NCI-H526 treated with DMSO at 0.1 percent for 48 hours (cell line): ENCODE results near the gene PLXNB2.

Experiments used
- DNase-seq: peaks from one replicate; lab custom pipeline; 2025; lab: John Stamatoyannopoulos, UW

PLXNB2 gene

DNA sequence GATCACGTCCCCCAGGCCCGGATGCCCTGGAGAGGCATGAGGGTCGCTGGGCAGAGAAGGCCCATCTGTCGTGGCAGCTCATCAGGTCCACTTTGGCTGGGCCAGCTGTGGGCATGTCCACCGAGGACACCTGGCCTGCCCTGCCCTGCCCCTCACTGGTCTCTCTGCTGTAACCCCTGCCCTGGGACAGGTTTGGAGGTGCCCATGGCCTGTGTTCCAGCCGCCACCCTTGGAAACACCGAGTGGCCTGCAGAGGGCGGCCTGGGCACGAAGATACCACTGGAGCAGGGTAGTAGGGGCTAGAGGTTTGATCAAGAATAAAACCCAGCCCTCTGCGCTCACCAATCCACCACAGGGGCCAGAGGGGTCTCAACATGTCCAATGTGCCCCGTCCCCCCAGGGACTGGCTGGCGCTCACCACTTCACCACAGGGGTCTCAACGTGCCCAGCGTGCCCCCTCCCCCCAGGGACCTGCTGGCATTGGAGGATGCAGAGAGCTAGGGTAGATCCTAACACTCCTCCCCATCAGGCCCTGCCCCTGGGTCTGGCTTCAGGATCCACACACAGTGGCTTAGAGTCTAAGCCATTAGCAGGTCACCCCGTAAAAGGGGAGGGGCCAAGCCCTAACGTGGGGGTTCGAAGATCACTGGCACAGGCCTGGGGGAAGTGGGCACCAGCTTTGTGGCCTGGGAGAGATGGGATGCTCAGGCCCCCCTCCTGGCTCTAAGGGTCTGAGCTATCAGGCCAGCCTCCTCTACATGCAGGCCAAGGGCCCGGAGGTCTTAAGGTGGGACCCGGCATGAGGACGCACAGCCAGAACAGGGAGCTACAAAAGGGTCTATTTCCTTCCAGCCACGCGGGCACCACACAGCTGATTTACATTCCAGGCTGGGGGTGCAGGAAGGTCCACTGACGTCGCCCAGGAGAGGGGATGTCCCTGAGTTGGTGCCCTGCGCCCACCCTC is 55.1 kb downstream of the PLXNB2 start:
- DNase-seq: peak; percentile 30

DNA sequence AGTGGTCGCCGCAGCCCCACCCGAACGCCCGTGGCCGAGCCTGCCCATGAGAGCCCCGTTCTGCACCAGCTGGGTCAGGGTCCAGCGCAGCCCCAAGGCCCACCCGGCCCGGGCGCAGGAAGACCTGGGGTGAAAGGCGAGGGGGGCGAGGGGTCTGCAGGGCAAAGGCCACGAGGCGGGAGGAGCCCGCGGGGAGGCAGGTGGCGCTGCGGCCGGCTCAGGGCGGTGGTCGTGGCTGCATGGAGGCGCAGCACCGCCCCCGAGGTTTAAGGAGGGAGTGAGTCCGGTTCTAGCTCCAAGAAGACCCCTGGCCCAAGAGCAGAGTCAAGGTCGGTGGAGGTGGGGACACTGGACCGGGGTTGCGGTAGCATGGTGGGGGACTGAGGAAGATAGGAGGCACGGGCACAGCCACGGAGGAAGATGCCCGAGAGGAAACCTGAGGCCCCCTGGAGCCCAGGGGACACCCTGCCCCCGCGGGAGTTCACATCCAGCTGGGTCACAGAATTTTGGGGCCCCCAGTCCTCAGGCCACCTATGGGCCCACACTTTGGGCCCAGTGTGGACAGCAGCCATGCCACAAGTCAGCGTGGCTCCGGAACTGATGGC is 55.9 kb downstream of the PLXNB2 start:
- DNase-seq: no peak

DNA sequence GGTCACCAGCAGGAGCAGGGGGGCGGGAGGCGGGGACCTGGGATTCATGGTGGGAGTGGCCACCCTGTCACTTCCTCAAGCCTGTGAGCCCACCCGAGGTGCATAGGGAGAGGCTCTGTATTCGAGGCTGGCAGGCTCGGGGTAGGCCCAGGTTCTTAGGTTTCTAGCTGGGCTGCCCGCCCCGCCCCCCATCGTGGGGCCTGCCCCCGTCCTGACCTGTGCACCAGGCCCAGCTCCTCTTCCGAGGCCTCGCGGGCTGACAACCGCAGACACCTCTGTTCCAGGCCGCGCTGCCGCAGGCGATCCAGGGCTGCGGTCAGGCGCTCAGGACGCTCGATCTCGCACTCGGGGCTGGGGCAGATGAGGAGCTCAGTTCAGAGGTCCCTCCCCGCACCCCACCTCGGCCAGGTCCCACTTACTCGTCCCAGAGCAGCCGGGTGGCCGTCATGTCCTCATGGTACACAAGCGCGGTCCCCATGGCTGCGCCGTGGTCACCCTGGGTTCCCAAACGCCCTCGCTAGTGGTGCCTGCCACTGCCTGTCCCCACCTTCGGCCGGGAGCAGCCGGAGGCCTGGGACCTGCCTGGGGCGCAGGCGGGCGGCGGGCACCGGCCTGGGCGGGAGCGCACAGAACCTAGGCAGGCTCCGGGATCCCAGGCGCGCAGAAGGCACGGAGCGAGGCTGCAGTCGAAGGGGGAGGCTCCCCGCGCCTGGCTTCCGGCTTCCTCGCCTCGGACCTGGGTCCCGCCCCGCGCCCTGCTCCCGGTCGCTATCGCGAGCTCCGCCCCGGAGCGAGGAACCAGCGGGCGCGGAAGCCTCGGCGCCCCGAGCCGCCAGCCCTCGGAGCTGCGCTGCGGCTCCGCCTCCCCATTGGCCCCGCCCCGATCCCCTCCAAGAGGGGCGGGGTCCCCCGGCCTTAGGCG is 56.6 kb downstream of the PLXNB2 start, which contains the start of gene HDAC10:
Gene HDAC10 (minus strand): TSS at position 711 of the 922 bp plus-strand sequence. CDS start 233 bp downstream, at position 478.
- peak; percentile 30 for DNase-seq

DNA sequence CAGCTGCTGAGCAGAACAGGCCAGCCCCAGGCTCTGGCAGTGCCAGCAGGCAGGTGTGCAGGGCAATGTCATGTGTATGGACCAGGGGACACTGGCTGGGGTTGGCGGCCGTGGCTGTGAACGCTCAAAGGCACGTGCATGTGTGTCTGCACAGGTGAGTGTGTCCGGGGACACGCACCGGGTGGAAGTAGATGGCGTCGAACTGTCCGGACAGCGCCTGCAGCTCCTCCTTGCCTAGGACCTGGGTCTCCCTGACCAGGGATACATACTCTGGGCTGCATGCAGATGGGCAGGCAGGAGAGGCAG is 57.2 kb downstream of the PLXNB2 start:
- DNase-seq: no peak

DNA sequence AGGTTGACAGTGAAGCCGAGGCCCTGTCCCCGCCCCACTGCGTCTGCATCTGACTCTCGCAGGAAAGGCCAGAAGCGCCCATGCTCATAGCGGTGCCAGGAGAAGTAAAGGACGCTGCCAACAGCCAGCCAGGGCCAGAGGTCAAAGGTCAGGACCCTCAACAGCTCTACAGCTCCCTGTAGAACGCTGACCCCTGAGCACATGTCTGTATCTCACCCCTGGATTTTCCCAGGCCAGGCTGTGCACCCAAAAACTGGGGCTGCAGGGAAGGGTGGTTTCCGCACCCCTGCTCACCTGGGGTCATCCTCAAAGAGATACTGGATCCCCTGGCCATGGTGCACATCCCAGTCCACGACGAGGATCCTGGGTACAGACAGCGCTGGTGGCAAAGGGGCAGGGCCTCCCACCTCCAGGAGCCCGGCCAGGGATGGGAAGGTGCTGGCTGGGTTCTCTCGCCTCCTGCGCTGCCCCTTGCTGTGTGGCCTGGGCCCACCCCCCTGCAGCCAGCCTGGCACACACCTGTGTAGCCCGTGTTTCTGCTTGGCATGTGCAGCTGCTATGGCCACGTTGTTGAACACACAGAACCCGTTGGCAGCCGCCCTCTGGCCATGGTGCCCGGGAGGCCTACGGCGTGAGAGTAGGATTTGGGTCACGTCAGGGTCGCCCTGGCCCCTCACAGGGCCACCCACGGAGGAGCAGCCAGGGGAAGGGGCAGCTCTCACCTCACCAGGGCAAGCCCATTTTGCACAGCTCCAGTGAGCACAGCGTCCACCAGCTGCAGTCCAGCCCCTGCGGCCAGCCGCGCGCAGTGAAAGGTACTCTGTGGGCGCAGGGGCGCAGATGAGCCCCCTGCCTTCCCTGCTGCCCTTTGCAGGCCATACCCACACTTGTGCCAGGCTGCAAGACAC is 57.9 kb downstream of the PLXNB2 start:
- DNase-seq: no peak

DNA sequence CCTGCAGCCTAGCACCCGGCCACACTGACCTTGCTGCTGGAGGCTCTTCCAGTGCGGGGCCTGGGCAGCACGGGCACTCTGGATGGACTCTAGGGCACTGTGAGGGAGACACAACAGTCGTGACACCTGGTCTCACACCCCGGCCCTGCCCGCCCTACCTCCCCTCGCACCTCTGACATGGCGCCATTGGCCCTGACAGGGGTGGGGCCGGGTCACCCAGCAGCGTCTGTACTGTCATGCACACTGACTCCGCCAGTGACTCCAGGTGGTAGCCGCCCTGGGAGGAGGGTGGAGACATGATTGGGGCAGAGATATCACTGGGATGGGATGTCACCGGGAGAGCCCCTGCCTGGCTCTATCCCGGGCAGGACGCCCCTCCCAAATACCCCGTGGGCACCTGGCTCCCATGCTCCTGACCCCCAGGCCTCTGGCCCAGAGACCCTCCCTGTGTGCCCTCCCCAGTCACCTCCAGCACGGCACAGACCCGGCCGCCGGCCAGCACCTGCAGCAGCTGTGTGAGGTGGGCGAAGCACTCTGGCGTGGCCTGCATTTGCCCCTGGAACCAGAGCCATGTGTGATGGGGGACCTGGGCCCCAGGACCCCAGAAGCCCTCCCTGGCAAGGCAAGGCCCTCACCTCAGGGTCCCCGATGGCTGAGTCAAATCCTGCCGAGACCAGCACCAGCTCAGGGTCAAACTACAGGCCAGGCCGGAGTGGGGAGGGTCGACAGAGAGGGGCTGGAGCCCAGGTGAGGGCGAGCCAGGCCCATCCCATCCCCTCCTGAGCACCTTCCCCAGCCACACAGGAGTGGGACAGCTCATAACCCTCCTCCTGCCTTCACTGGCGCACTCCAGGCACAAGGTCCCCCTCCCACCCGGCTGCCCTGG is 59.0 kb downstream of the PLXNB2 start:
- DNase-seq: no peak

DNA sequence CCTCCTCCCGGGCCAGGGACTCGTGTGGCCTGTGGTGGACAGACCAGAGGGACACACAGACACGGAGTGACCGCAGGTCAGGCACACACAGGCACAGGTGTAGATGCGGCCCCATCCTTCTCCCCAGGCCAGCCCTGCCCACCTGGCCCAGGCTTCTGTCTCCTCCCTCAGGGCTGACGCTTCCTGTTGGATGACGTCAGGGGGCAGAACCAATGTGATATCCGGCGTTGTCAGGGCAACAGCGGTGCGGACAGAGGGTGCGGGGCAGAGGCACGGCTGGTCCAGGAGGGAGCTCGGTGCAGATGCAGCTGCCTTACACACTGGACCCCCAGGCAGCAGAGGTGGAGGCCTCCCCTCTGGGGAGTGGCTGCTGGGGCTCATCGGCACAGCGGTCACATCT is 59.7 kb downstream of the PLXNB2 start:
- DNase-seq: peak; percentile 7

DNA sequence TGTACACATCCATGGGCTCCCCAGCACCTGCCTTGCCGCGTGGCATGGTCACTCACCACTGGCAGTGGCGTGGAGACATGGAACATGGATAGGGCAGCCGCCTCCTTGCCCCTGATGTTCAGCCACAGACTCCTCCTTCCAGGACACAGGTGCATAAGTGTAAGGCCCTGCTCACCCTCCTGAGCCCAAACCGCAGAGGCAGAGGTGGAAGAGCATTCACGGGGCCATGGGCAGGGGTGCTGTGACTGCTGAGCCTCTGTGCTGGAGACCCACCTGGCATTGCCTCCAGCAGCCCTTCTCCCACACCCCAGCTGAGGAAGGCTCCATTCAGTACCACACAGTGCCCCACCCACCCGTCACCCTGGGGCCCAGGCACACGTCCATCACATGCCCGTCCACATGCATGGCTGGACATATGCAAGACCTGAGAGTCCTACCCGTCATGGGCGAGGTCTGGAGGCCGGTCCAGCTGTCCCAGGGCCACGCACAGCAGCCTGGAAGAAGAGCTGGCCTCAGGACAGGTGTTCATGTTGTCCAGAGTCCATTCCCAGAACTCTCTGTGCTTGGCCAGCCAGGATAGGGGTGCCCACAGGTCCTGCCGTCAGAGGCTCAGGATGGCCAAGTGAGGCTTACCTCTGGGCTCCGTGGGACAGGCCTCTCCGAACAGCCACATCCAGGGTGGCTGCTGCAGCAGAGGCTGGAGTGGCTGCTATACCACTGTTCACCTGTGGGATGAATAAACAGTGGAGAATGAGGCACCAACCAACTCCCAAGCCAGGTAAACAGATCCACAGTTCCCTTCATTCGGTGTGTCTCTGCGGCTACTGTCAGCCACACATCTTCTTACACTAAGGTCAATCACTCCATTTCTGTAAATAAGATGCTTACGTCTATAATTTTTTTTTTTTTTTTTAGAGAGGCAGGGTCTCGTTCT is 60.9 kb downstream of the PLXNB2 start:
- DNase-seq: no peak

DNA sequence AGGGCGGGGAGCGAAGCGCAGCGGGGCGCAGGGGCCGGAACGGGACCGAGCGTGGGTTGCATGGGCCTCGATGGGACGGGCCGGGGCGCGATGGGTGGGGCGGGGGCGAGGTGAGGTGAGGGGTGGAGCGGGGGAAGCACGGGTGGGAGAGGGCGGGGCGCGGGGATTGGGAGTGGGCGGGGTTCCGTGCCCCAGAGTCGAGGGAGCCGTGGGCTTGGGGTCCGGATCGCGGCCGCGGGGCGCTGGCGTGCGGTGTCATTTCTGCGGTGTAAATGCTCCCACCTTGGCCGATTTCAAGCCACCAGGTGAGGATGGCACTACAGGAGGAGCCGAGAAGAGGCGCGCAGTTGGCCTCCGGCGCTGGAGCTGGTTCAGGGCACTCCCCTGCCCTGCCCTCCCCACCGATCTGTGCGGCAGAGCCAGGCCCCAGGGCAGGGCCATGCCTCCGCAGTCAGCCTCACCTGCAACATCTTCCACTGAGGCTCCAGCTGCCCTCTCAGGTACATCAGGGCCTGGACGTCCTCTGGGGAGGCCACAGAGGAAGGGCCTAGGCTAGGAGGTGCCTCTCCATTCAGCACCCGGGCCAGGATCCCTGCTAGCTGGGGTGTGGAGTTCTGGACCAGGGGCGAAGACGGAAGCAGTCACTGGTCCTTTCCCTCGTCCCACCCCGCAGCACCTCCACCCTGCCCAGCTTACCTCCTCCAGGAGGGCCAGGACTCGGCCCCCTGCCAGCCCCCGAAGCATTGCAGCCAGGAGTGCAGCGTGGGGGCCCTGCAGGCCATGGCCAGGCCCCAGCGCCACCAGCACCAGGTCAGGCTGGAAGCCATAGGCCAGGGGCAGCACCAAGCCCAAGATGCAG is 62.0 kb downstream of the PLXNB2 start:
- no peak for DNase-seq

DNA sequence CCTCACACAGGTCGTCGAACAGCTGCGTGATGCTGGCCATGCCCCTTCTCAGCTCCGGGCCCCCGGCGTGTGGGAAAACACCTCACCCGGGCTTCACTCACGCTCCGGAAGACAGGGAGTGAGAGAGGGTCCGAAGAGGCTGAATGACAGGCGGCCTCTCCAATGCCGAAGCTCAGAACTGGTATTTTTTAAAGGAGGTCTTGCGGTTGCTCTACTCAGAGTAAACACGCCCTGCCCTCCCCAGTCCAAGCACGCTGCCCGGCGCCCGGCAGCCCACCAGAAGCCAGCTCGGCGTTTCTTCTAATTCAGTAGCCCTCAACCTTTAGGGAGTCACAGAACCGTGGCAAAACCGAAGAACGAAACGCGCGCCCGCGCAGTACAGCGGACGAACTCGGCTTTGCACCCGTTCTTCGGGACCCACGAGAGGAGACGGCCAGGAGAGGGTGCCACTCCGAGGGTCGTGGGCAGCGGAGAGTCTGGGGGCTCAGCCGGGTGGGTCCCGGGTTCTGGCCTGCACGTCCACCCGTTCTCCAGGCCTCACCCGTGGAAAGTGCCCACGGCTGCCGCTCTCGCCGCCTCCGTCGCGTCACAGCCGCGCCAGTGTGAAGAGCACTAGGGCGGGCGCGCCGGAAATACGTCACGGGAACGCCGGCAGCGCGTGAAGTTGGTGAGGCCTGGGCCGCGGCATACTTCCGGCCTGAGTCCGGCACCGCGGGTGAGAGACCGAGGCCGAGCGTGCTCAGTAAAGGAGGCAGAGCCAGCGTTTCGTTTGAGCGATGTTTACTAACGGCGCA is 62.8 kb downstream of the PLXNB2 start, which contains the start of gene TUBGCP6:
Gene TUBGCP6 (minus strand): TSS at position 604 of the 794 bp plus-strand sequence. CDS start 564 bp downstream, at position 40.
- DNase-seq: peak; percentile 63

DNA sequence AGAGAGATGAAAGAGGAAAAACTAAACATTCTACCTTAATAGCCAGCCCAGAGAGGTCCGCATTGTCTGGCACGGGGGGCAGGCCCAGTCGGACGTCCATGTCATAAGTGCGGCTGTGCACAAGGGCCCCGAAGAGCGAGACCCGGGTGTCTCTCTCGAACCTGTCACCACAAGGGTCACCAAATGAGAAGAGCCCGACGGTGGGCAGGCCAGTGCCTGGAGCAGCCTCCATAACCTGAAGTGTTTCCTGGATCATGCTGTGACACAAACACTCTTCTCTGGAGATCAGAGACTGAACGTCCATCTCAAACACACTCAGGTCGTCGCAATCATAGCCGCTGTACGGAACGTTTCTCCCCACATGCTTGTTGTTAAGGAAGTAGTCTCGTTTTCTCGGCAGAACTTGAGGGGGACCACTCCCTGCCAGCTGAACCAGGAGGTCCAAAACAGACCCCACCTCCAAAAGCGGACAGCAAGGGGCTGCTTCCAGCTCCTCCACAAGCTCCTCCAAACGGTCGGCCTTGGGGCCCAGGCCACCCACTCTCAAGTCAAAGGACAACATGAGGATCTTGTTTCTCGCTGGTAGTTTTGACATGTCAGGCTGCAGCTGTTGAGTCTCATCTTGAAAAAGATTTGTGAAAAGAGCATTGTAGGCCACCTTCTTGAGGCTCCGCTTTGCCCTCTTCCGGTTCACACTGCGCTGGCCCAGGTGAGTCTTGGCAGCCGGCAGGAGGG is 63.6 kb downstream of the PLXNB2 start:
- no peak for DNase-seq

DNA sequence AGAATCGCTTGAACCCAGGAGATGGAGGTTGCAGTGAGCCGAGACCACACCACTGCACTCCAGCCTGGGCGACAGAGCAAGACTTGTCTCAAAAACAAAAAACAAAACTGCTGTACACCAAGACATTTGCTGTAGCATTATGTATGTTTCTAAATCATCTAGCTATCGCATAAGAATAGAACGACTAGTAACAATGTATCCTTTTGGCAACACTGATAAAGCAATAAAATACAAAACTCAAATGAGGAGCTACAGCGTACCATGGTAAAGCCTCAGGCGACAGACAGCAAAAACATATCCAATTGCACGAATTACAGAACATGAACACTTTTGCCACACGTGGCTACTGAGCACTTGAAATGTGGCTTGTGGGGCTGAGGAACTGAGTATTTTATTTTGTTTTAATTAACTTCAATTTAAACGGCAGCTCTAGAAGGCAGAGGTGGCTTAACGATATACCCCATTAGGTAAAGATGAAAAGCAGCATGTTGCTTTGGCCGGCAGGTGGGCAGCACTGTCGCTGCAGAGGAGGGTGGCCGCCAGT is 65.0 kb downstream of the PLXNB2 start:
- DNase-seq: no peak

DNA sequence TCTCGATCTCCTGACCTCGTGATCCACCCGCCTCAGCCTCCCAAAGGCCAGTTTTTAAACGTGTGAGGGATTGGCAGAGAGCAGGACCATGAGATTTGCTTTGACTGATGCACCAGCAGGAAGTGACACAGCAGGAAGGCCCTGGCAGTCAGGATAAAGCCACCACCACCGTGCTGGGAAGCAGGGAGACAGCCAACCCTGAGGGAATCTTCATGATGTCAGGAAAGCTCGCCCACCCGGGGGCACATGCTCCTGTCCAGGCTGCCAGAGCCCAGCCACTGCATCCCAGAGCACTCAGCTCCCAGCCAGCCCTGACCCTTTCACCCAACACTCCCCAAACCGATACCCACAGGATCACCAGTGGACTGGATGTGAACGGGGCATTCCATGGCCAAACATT is 68.7 kb downstream of the PLXNB2 start:
- no peak for DNase-seq

DNA sequence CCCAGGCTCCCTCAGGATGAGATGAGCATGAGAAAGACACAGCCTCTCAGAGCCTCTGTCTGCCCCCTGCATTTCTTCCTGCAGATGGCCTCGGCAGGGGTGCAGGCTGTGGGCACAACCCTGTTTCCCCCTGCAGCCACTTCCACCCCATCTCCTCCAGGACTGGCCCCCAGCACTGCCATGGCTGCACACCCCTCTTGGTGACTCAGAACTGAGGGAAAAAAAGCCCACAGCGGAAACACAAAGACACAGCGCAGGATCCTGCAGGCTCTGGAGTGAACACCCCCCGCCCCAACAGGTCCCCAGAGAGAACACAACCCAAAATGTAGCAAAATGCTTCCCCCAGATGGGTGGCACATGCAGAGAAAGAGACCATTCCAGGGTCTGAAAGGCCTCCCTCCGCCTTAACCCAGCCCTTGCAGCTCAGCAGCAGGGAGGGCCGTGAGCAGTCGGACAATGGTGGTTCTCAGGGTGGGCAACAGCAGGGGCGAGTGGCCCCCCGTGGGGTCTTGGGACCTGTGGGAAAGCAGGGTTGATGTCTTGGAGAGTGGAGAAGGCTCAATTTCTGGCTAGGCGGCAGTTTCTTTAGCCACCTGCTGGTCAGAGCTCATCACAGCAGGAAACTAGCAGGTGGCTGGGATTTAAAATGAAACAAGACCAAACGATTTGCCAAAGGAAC is 70.6 kb downstream of the PLXNB2 start:
- no peak for DNase-seq

DNA sequence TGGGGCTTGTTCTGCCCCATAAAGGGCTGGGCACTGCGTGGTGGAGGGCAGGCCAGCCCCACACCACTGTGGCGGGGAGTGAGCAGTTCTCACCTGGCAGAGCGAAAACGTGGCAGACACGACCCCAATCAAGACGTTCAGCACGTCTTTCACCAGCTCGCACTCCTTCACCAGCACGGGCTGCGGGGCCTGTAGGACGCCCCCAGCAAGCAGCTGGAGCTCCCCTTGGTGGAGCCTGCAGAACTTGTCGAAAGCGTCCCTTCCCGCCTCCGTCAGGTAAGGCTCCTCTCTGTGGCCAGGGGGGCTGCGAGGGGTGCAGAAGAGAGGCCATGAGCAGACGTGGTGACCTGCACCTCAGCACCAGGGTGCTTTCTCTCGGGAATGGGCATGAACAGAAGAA is 74.2 kb downstream of the PLXNB2 start:
- no peak for DNase-seq
